ENCODE data around the gene LSM2.
"Not testable (repeated sequence)": the region's sequence is repeated elsewhere in the genome, so short reads cannot be mapped to it uniquely, and the experiment has no call there.

LSM2 gene

DNA sequence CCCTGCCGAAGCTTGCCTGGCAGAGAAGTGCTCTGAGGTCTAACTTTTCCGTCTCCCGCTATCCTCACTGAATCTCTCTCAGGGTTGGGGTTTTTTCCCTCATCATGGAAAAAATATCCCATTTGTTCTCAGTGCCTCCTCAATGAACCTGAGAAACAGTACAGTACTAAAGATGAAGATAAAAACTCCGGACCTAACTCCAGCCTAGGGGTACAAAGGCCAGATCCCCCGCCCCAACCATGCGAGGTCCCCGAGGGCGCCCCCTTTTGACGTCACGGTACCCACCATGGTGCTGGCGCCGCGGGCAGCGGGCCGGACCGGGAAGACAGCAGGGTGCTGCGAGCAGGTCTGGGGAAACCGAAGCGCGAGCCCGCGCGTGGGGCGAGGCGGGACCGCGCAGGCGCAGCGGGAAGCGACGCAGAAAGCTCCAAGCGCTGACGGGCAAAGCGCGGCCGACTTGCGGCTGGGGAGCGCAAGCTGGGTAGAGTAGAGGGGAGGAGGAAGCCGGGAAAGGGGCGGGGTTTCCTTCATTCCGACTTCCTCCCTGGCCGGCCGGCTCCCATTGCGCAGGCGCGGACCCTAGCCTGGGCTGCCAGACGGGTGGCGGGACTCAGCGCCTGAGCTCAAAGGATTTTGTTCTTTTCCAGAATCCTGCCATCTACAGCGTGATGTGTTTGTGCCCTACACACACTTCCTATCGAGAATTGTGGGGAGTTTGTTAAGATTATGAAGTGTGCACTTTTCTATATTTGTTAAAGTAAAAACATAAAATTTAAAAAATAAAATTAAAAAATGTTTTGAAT is at the start of gene LSM2:
Gene LSM2, minus strand, starts transcription at position 497 of the 803 bp plus-strand sequence. Its CDS starts 209 bp downstream, at position 288.
- peak; percentile 98 for DNase-seq

DNA sequence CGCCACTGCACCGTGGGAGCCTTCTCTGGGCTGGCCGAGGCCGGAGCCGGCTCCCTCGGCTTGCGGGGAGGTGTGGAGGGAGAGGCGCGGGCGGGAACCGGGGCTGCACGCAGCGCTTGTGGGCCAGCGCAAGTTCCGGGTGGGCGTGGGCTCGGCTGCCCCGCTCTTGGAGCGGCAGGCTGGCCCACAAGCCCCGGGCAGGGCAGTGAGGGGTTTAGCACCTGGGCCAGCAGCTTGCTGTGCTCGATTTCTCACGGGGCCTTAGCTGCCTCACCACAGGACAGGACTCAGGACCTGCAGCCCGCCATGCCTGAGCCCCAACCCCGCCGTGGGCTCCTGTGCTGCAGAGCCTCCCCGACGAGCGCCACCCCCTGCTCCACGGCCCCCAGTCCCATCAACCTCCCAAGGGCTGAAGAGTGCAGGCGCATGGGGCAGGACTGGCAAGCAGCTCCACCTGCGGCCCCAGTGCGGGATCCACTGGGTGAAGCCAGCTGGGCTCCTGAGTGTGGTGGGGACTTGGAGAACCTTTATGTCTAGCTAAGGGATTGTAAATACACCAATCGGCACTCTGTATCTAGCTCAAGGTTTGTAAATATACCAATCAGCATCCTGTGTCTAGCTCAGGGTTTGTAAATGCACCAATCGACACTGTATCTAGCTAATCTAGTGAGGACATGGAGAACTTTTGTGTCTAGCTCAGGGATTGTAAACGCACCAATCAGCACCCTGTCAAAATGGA is 45.4 kb upstream of the LSM2 start:
- DNase-seq, result not testable (repeated sequence)

DNA sequence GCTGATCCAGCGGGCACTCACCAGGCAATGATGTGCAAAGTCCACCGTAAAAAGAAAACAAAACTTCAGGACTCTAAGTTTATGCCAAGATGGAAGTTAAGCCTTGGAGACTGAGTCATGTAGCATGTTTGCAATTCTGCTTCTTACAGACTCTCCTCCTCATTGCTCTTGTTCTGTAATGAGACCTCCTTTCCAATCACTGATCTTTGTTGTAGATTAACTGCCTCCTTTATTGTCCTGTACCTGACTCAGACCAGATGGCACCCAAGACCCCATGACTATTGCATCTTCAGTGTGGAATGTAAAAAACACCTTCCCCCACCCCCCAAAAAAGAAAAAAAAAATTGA is 44.7 kb upstream of the LSM2 start:
- no peak for DNase-seq

DNA sequence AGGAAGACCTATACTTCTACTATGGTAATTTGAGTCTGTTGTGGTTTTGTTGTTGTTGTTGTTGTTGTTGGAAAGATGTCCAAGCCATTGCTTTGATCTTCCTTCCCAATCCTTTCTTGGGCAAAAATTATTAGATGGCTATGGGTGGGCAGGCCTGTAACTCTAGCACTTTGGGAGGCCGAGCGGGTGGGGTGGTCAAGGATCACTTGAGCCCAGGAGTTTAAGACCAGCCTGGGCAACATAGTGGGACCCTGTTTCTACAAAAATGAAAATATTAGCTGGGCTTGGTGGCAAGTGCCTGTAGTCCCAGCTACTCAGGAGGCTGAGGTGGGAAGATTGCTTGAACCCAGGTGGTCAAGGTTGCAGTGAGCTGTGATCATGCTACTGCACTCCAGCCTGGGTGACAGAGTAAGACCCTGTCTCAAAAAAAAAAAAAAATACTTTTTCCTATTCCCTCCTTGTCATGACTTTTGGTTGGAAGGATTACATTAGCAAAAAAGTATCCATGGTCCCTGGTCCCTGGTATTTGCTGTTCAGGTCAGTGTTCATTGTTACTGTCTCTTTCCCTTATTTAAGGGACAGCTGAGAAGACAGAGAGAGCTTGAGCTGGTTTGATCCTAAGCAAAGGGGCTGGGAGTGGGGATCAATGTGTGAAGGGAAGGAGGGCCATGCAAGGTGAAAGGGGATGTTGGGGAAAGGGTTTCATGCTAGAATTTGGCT is 44.2 kb upstream of the LSM2 start:
- no peak for DNase-seq

DNA sequence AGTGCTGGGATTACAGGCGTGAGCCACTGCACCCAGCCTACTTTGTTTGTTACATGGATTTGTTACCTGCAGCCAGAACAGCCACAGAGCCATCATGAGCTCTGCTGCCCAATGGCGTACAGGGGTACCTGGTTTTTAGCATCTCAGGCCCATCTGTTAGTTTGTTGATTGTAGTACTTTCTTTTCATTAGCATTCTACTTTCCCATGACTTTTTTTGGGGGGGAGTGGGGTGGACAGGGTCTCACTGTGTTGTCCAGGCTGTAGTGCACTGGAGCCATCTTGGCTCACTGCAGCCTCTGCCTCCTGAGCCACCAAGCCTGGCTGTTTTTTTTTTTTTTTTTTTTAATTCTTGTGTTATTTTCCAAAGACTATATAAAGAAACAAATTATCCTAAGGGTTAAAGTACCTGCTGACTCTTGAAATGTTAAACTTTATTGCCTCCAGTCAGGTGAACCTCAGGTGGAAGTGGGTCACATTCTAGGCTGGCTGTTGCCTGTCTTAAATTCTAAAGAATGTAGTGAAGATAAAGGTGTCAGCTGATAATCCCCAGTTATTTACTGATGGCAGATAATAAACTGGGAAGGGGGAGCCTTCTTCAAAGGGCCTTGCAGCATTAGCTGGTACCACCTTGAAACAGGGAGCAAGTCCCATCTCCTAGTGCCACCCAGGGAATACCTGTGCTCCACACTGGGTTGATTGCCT is 40.7 kb upstream of the LSM2 start:
- no peak for DNase-seq

DNA sequence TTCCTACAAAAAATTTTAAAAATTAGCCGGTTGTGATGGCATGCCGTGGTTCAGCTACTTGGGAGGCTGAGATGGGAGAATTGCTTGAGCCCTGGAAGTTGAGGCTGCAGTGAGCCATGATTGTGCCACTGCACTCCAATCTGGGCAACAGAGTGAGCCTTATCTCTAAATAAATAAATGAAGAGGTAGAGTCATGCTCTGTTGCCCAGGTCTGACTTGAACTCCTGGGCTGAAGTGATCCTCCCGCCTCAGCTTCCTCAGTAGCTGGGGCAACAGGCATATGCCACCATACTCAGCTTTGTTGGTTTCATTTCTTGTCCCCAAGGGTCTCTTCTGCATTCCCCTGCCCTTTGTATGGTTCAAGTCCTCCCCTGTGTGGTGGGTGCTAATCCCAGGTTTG is 37.7 kb upstream of the LSM2 start:
- no peak for DNase-seq

DNA sequence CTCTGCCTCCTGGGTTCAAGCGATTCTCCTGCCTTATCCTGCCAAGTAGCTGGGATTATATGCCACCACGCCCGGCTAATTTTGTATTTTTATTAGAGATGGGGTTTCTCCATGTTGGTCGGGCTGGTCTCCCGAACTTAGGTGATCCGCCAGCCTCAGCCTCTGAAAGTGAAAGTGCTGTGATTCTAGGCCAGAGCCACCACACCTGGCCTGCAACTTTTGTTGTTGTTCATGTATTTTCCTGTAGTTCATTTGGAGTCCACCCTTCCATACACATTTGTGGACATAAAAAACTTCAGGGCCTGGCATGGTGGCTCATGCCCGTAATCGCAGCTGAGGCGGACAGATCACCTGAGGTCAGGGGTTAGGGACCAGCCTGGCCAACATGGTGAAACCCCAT is 35.3 kb upstream of the LSM2 start:
- no peak for DNase-seq

DNA sequence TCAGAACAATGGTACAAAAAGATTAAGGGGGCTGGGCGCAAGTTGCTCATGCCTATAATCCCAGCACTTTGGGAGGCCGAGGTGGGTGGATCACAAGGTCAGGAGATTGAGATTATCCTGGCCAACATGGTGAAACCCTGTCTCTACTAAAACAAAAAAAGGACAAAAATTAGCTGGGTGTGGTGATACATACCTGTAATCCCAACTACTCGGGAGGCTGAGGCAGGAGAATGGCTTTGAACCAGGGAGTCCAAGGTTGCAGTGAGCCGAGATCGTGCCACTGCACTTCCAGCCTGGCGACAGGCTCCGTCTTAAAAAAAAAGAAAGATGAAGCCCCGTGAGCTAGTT is 33.0 kb upstream of the LSM2 start:
- DNase-seq, result not testable (repeated sequence)

DNA sequence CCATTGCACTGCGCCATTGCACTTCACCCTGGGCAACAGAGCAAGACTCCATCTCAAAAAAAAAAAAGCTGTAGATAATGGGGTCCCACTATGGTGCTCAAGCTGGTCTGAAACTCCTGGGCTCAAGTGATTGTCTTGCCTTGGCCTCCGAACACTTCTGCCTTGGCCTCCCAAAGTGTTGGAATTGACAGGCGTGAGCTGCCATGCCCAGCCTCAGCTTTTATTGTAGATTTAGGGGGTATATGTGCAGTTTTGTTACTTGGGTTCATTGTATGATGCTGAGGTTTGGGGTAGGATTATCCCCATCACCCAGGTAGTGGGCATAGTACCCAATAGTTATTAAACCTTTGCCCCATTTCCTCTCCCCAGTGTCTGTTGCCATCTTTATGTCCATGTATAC is 32.2 kb upstream of the LSM2 start:
- DNase-seq, result no peak

DNA sequence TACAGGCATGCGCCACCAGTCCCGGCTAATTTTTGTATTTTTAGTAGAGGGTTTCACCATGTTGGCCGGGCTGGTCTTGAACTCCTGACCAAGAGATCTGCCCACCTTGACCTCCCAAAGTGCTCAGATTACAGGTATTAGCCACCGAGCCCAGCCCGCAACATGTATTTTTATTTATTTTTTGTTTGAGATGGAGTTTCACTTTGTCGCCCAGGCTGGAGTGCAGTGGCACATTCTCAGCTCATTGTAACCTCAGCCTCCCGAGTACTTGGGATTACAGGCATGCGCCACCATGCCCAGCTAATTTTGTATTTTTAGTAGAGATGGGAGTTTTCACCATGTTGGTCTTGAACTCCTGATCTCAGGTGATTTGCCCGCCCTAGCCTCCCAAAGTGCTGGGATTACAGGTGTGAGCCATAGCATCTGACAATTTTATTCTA is 31.4 kb upstream of the LSM2 start:
- DNase-seq, result not testable (repeated sequence)

DNA sequence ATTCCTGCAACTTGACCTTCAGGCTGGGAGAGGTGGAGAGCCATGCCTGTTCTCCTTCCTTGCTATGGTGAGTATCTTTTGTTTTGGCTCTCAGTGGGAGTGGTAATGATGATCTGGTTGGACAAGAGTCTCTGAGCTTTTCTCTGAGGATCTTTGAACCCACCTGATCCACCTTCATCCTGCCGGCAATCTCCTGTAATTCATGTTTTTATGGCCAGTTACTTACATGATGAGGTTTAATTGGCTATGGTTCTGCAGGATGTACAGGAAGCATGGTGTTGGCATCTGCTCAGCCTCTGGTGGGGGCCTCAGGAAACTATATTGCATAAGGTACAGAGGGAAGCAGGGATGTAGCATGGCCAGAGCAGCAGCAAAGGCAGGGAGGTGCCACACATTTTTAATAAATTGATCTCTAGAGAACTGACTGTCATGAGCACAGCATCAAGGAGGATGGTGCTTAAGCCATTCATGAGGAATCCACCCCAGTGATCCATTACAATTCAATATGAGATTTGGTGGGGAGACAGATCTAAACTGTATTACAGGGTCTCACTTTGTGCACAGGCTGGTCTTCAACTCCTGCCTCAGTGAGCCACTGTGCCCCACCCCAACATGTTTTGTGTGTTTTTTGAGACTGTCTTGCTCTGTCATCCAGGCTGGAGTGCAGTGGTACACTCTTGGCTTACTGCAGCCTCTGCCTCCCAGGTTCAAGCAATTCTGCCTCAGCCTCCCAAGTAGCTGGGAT is 30.8 kb upstream of the LSM2 start:
- no peak for DNase-seq

DNA sequence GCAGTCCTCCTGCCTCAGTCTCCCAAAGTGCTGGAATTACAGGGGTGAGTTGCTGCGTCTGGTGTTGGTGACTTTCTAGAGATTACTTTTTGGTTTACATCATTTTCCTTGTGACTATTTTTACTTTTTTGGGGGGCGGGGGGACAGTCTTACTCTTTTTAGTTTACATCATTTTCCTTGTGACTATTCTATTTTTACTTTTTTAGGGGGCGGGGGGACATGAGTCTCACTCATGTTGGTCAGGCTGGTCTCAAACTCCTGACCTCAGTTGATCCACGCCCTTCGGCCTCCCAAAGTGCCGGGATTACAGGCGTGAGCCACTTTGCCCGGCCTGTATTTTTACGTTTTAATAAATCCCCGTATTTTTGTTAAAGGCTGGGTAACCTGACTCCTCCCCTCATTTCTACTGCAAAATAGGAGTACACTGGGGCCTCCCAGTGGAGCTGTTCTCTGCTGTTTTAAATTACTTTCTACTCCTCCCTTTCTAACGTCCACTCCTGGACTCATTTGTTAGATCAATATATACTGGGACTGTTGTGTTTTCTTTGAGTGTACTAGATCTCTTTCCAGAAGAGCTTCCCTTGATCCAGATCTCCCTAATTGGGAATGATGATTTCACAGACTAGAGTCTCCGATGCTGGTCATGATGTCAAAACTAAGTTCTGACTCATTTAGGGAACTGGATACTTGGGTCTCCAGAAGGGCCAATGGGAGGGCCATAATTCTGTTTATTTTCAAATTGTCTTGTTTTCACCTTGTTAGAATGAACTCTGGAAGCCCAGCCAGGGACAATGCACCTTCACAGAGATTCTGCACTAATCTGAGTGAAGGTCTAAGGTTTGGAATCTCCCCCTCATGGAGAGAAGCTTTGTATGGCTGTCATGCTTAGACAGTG is 30.0 kb upstream of the LSM2 start:
- DNase-seq, result no peak

DNA sequence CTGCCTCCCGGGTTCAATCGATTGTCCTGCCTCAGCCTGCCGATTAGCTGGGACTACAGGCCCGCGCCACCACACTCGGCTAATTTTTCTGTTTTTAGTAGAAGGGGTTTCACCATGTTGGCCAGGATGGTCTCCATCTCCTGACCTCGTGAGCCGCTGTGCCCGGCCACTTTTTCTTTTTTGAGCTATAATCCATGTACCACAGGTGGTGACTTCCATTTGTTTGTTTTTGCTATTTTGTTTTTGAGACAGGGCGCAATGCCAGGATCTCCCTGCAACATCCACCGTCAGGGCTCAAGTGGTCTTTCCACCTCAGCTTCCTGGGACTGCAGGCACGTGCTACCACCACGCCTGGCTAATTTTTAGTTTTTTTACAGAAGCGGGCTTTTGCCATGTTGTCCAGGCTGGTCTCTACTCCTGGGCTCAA is 29.3 kb upstream of the LSM2 start:
- DNase-seq, result no peak

DNA sequence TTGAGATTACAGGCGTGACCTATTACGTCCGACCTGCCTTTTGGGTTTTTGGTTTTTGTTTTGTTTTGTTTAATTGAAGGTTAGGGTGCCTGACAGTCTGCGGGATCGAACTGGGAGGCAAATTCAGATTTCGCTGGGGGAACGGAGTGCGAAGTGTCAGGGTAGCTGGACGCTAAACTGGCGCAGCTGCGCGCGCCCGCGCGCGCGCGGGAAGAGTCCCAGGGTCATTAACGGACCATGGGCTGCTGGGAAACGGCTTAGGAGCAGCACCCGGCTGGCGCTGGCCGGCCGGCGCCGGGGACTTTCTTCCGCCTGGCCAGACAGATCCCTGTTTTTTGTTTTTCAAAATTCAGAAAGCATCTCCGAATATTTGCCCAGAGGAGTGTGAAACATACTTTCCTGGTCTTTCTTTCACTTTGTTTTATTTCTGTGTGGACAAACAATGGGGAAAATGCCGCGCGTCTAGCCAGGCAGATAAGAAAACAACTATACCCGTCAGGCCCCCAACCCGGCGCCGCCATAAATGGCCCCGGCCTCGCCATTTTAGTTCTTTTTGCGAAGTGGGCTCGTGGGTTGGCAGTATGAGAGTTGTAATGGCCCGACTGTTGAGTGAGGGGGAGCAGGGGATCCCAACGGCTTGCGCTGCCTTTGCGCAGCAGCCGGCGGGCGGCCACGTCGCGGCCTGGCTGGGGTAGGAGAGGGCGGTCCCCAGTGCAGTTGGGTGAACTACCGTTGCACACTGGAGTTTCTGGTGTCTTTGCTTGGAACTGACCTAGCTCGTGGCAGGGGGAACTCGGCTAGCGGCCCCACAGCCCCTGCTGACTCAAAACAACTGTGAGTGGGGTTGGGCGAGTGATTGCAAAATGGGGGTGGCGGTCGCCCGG is 27.8 kb upstream of the LSM2 start:
- peak; percentile 87 for DNase-seq

DNA sequence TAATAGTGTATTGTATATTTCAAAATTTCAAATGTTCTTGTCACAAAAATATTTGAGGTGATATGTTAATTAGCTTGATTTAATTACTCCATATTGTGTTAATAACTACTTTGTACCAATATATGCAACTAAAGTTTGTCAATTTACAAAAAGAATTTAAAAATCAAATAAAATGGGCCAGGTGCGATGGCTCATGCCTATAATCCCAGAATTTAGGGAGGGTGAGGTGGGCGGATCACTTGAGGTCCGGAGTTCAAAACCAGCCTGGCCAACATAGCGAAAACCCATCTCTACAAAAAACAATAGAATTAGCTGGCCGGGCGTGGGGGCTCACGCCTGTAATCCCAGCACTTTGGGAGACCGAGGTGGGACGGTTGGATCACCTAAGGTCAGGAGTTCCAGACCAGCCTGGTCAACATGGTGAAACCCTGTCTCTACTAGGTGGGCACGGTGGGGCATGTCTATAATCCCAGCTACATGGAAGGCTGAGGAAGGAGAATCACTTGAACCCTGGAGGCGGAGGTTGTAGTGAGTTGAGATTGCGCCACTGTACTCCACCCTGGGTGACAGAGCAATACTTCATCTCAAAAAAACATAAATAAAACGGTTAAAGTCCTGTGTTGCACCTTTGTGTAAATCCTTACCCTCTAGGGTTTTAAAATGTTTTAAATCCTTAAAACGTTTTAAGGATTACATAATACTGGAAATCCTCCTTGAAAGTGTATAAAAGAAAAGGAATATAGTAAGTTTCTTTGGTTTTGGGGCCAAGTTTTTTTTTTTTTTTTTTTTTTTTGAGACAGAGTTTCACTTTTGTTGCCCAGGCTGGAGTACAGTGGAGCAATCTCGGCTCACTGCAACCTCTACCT is 24.8 kb upstream of the LSM2 start:
- no peak for DNase-seq

DNA sequence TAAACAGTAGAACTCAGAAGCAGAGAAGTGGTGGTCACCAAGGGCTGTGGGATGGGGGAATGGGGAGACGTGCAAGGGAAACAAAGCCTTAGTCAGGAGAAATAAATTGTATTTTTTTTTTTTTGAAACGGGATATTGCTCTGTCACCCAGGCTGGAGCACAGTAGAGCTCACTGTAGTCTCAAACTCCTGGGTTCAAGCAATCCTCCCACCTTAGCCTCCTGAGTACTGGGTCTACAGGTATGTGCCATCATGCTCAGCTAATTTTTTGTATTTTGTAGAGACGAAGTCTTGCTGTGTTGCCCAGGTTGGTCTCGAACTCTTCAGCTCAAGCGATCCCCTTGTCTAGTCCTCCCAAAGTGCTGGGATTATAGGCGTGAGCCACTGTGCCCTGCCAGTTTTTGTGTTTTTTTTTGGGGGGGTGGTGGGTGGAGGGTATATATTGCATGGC is 24.1 kb upstream of the LSM2 start:
- DNase-seq, result no peak

DNA sequence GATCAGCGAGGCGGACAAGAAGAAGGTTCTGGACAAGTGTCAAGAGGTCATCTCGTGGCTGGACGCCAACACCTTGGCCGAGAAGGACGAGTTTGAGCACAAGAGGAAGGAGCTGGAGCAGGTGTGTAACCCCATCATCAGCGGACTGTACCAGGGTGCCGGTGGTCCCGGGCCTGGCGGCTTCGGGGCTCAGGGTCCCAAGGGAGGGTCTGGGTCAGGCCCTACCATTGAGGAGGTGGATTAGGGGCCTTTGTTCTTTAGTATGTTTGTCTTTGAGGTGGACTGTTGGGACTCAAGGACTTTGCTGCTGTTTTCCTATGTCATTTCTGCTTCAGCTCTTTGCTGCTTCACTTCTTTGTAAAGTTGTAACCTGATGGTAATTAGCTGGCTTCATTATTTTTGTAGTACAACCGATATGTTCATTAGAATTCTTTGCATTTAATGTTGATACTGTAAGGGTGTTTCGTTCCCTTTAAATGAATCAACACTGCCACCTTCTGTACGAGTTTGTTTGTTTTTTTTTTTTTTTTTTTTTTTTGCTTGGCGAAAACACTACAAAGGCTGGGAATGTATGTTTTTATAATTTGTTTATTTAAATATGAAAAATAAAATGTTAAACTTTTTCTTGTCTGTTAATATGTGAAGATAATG is 23.0 kb upstream of the LSM2 start:
- no peak for DNase-seq

DNA sequence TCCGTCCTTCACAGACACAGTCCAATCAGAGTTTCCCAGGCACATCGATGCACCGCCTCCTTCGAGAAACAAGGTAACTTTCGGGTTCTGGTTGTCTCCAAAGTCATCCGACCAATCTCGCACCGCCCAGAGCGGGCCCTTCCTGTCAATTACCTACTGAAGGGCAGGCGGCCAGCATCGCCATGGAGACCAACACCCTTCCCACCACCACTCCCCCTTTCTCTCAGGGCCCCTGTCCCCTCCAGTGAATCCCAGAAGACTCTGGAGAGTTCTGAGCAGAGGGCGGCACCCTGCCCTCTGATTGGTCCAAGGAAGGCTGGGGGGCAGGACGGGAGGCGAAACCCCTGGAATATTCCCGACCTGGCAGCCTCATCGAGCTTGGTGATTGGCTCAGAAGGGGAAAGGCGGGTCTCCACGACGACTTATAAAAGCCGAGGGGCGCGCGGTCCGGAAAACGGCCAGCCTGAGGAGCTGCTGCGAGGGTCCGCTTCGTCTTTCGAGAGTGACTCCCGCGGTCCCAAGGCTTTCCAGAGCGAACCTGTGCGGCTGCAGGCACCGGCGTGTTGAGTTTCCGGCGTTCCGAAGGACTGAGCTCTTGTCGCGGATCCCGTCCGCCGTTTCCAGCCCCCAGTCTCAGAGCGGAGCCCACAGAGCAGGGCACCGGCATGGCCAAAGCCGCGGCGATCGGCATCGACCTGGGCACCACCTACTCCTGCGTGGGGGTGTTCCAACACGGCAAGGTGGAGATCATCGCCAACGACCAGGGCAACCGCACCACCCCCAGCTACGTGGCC is 20.7 kb upstream of the LSM2 start, which contains the start of gene HSPA1B:
Gene HSPA1B, plus strand, starts transcription at position 453 of the 794 bp plus-strand sequence. Its CDS starts 213 bp downstream, at position 666.
- peak; percentile 99 for DNase-seq
